HG03469 (cell line): ENCODE results near the gene TNKS2.
"Not testable (repeated sequence)": the region's sequence is repeated elsewhere in the genome, so short reads cannot be mapped to it uniquely, and the experiment has no call there.

Experiments
- ATAC-seq: cut with Tn5 transposase; IDR thresholded peaks from one replicate; pipeline ENCODE4 v1.9.1; 2021; ENCODE audit warnings: mild to moderate bottlenecking, moderate library complexity, moderate number of reproducible peaks; ENCODE audit not compliant: unreplicated experiment

The TNKS2 gene

DNA sequence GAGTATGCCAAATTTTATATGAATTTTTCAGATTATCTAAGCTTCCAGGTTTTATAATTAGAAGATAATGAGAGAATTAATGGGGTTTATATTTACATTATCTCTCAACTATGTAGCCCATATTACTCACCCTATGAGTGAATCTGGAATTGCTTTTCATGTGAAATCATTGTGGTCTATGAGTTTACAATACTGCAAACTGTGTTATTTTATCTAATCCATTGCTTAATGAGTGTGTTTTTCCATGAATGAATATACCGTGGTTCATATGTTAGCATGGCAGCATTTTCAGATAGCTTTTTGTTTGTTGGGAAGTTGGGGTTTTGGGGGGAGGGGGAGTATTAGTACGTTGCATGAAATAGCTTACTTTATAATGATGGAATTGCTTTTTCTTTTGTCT is 66.5 kb downstream of the TNKS2 start:
- ATAC-seq, result no peak

- no peak for ATAC-seq
Measured at GRCh38 chr10:91865562-91866081, 67.4 kb downstream of the TNKS2 start.

DNA sequence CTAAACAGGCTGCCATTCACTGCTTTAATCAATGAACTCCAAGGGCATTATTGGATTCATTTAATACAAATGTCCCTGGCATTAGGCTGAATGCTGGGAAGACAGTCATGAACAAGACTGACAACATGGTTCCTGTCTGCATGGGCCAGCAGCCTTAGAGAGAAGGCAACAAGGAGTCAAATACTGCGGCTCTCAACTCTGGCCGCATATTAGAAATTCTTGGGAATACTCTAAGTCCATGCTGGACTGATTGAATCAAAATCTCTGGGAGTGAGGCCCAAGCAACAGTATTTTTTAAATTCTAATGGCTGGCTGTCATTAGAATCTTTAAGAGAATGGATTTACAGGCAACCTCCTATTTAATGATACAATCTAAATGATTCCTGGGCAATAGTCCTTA is 76.9 kb downstream of the TNKS2 start:
- ATAC-seq, result no peak

- no peak for ATAC-seq
Measured at GRCh38 chr10:91875779-91876178, 77.6 kb downstream of the TNKS2 start.

- ATAC-seq, result no peak
Measured at GRCh38 chr10:91879515-91880170, 81.4 kb downstream of the TNKS2 start.

DNA sequence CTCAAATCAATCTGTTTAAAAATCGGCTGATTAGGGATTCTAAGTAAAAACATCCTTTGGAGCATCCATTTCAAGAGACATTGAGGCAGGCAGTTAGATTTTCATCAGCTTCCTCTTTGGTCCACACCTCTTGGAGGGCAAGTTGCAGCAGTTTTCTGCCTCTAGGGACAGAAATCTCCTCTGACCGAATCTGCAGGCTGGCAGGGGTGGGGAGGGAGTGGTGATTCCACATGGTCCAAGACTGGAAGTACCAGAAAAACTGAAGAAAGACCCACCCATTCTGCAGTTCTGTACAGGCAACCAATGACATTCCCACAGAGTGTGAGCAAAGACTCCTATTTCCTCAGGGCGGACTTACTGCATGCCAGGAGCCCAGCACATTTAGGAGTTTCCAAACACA is 82.1 kb downstream of the TNKS2 start:
- no peak for ATAC-seq

- ATAC-seq, result no peak
Measured at GRCh38 chr10:91883549-91884444, 85.6 kb downstream of the TNKS2 start.

GRCh38 chr10:91884536-91884935 is 86.3 kb downstream of the TNKS2 start:
- no peak for ATAC-seq

GRCh38 chr10:91885362-91886079 is 87.3 kb downstream of the TNKS2 start:
- ATAC-seq, result no peak

GRCh38 chr10:91886954-91887271 is 88.7 kb downstream of the TNKS2 start:
- no peak for ATAC-seq

- ATAC-seq, result no peak
Measured at GRCh38 chr10:91887272-91888076, 89.2 kb downstream of the TNKS2 start.

DNA sequence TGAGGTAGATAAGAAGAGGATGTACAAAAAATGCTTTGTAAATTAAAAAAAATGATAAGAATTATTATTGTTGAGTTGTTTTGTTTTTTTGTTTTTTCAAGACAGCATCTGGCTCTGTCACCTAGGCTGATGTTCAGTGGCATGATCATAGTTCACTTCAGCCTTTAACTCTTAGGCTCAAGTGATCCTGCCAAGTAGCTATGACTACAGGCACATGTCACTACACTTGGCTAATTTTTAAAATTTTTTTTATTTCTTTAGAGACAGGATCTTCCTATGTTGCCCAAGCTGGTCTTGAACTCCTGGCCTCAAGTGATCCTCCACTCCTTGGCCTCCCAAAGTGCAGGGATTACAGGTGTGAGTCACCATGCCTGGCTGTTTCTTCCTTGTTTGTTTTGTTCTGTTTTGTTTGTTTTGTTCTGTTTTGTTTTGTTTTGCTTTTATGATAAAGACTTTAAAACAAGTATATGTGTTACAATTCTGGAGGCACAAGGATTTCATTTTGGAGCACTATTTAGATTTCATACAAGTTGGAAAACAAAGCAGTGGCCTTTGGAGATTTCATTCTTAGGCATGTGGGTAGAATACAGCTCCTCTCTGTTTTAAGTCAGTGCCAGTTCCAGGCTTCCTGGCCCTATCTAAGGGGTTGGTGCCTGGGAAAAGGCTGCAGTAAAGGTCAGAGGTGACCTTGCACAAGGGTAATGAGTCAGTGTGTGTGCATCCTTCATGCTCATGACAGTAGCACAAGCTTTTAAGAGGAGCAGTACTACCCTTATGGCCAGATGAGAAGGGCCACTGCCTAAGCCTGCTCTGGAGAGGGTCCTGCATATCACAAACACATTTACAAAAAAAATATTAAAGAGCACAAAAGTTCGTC is 93.1 kb downstream of the TNKS2 start:
- ATAC-seq, result no peak

DNA sequence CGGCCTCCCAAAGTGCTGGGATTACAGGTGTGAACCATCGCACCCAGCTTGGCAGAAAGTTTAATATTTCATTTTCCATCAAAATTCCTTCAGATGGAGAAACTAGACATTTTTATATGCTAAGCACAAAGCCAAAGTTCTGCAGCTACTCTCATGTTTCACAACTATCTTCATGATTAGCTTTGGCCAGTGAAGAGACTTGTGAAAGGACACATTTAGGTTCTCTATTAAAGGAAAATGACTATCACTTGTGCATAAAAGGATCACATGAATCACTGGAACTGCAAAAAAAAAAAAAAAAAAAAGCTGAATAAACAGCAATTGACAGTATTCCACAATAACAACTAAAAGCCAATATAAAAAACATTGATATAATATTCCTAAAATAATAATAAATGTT is 94.8 kb downstream of the TNKS2 start:
- no peak for ATAC-seq

DNA sequence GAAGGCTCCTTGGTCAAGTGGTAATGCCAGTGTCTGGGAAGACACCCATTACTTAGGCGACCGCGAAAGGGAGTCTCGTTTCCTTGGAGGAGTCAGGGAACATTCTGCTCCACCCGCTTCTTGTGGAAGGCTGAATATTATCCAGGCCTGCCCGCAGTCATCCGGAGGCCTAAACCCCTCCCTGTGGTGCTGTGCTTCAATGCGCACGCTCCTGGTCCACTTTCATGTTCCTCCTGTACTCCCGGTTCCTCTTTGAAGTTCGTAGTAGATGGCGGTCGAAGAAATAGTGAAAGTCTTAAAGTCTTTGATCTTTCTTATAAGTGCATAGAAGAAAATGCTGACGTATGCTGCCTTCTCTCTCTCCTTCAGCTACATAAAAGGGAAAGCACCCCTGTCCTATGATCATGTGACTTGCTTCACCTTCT is 96.0 kb downstream of the TNKS2 start:
- not testable (repeated sequence) for ATAC-seq

- ATAC-seq, result no peak
Measured at GRCh38 chr10:91896212-91896756, 98.1 kb downstream of the TNKS2 start.

DNA sequence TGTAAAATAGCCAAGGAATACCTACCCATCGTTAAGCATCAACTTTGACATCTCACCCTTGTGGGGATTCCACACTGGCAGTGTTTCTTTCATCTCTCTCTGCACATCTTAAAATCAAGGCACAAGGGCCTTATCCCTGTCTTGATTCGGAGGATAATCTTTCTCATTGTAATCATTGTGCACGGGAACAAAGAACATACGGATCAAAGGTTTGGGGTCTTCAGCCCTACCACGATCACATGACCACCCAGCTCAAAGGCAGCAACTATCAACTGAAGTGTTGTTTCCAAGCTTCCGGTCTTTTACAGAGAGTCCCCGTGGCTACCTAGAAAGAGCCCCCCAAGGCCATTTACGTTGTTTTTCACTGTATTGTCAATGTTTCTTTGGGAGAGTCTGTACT is 99.2 kb downstream of the TNKS2 start:
- ATAC-seq, result no peak

- ATAC-seq, result no peak
Measured at GRCh38 chr10:91901784-91902677, 103.8 kb downstream of the TNKS2 start.

GRCh38 chr10:91907033-91907594 is 108.9 kb downstream of the TNKS2 start:
- ATAC-seq, result no peak
